Endothelial cell of umbilical vein (primary cell): ENCODE data around the gene FIZ1. TPM values are rescaled to one million over a fixed set of nuclear protein-coding genes. Genes with fewer than 3 reads are reported as not detected.
A peak's percentile ranks its signal among the peaks of the same experiment; 100 is the strongest.

Source experiments
- BruUV-seq: library from RNA; stranded (reverse); fragments of 400-500 nt; replicated peaks from 2 replicates; lab custom pipeline; 2021; lab: Mats Ljungman, UMichigan
- CTCF ChIA-PET: fragments of 300-600, 350-600 bp; sonication (Branson Sonifier 250); formaldehyde crosslinking; loops from one replicate; lab custom pipeline; 2021; ENCODE audit warnings: antibody characterized with exemption, inconsistent platforms; lab: Charles Lee
- POLR2A ChIA-PET: fragments of 300-600, 350-600 bp; sonication (Branson Sonifier 250); formaldehyde crosslinking; loops from one replicate; lab custom pipeline; 2021; ENCODE audit warnings: antibody characterized with exemption, inconsistent platforms; lab: Charles Lee
- DNase-seq: peaks from one replicate; pipeline ENCODE4 v3.0.0-alpha.2; 2011; ENCODE audit warnings: low read depth, low spot score
- FAIRE-seq: peaks from 2 replicates; lab custom pipeline; 2011; peaks lifted over from hg19 to GRCh38; lab: Jason Lieb, UNC
- H2AFZ ChIP-seq: 2 replicates; pipeline ENCODE4 v1.6.0; 2012; ENCODE audit warnings: low read depth, low read length, control low read depth, inconsistent platforms
- H3K27ac ChIP-seq: 2 replicates; pipeline ENCODE4 v1.5.1; 2011; ENCODE audit warnings: low read depth, mild to moderate bottlenecking, control low read depth, low read length, moderate library complexity; ENCODE audit not compliant: insufficient read depth
- H3K27me3 ChIP-seq, 2 experiments: 2 replicates each; pipeline versions ENCODE4 v1.6.0 to v1.6.1; 2011; ENCODE audit warnings: low read length in 2 of 2, mixed read lengths in 1 of 2; ENCODE audit not compliant: control insufficient read depth in 2 of 2, insufficient read depth in 2 of 2
- H3K36me3 ChIP-seq, 2 experiments: 2 replicates in 1 of 2; 3 replicates in 1 of 2; pipeline ENCODE4 v1.5.1; 2011; ENCODE audit warnings: low read length in 2 of 2, mild to moderate bottlenecking in 1 of 2, moderate library complexity in 1 of 2; ENCODE audit not compliant: control insufficient read depth in 2 of 2, insufficient read depth in 2 of 2; ENCODE audit errors: extremely low read depth in 1 of 2
- H3K4me1 ChIP-seq: 3 replicates; pipeline ENCODE4 v1.5.1; 2011; ENCODE audit warnings: mild to moderate bottlenecking, low read length; ENCODE audit not compliant: control insufficient read depth, insufficient read depth; ENCODE audit errors: extremely low read depth
- H3K4me2 ChIP-seq: 2 replicates; pipeline ENCODE4 v1.6.1; 2011; ENCODE audit warnings: low read length, control low read depth, mixed read lengths; ENCODE audit not compliant: insufficient read depth
- H3K4me3 ChIP-seq, 3 experiments: fragments of 200-600 bp in 1 of 3; sonication (generic), shearing (Covaris generic) in 1 of 3; replicated peaks in 1 of 3; 2 replicates each; pipeline ENCODE4 v1.5.1; 2011 to 2016; ENCODE audit warnings: control low read depth in 3 of 3, low read length in 3 of 3, mild to moderate bottlenecking in 2 of 3, inconsistent platforms in 1 of 3, low read depth in 1 of 3, moderate library complexity in 1 of 3; ENCODE audit not compliant: insufficient read depth in 1 of 3
- H3K79me2 ChIP-seq: 2 replicates; pipeline ENCODE4 v1.6.0; 2012; ENCODE audit warnings: low read length, inconsistent platforms; ENCODE audit not compliant: control insufficient read depth, insufficient read depth
- H3K9ac ChIP-seq: replicated peaks from 2 replicates; pipeline ENCODE3; 2011; ENCODE audit warnings: low read length, control low read depth; ENCODE audit not compliant: insufficient read depth; ENCODE audit errors: extremely low read depth
- H3K9me1 ChIP-seq: replicated peaks from 3 replicates; pipeline ENCODE4 v1.6.0; 2011; ENCODE audit warnings: mild to moderate bottlenecking, low read length; ENCODE audit not compliant: control insufficient read depth, insufficient read depth; ENCODE audit errors: extremely low read depth
- H3K9me3 ChIP-seq: replicated peaks from 2 replicates; pipeline ENCODE4 v1.5.1; 2012; ENCODE audit warnings: low read length, inconsistent platforms; ENCODE audit not compliant: control insufficient read depth, insufficient read depth
- H4K20me1 ChIP-seq: replicated peaks from 2 replicates; pipeline ENCODE3; 2011; ENCODE audit warnings: mild to moderate bottlenecking, low read length; ENCODE audit not compliant: control insufficient read depth, insufficient read depth; ENCODE audit errors: extremely low read depth
- EZH2 ChIP-seq: IDR thresholded peaks from 2 replicates; pipeline ENCODE4 v1.6.1; 2012; ENCODE audit warnings: borderline replicate concordance, low read depth, mild to moderate bottlenecking, moderate library complexity, low read length, inconsistent platforms; ENCODE audit not compliant: severe bottlenecking
- FOS ChIP-seq: IDR thresholded peaks from 2 replicates; pipeline ENCODE4 v1.6.1; 2011; ENCODE audit warnings: mild to moderate bottlenecking, low read length, moderate library complexity, borderline replicate concordance; ENCODE audit not compliant: insufficient read depth
- GATA2 ChIP-seq: IDR thresholded peaks from 2 replicates; pipeline ENCODE4 v1.7.0; 2011; ENCODE audit warnings: low read depth, mild to moderate bottlenecking, moderate library complexity, mixed read lengths, low read length; ENCODE audit not compliant: insufficient read length, insufficient read depth
- JUN ChIP-seq: IDR thresholded peaks from 2 replicates; pipeline ENCODE4 v1.6.1; 2011; ENCODE audit warnings: borderline replicate concordance, low read depth; ENCODE audit not compliant: insufficient read length, insufficient read depth
- MYC ChIP-seq: IDR thresholded peaks from one replicate; pipeline ENCODE4 v1.6.1; 2011; ENCODE audit warnings: mild to moderate bottlenecking, low read depth, low read length
- POLR2A ChIP-seq: IDR thresholded peaks from 2 replicates; pipeline ENCODE4 v1.6.1; 2012; ENCODE audit warnings: low read depth, mild to moderate bottlenecking, control low read depth, low read length
- POLR2AphosphoS5 ChIP-seq: IDR thresholded peaks from 2 replicates; pipeline ENCODE4 v1.6.1; 2012; ENCODE audit warnings: low read depth, mild to moderate bottlenecking, control low read depth, low read length, moderate library complexity; ENCODE audit not compliant: insufficient read depth
- dilution Hi-C: fragments of 300-500 bp; cut with MboI; formaldehyde crosslinking; loops from one replicate; pipeline ENCODE4 v1.15.0; 2019; ENCODE audit warnings: low sequenced_read_pairs; ENCODE audit not compliant: extremely low pct_ligation_motif_present
- intact Hi-C: fragments of 100-400 bp; cut with micrococcal nuclease; formaldehyde crosslinking; loops from one replicate; pipeline ENCODE4 v1.10.0; 2022
- polyA plus RNA-seq, 4 experiments: library from polyadenylated mRNA; depleted of rRNA in 3 of 4; stranded (reverse) in 3 of 4; unstranded in 1 of 4; fragments of >200 nt; gene quantifications; 2 replicates each; pipeline versions ENCODE4 v1.2.1 to v1.2.3, GENCODE V29; 2011 to 2012; ENCODE audit warnings: missing spikeins in 1 of 4
- total RNA-seq: library from RNA; stranded (reverse); gene quantifications from 2 replicates; pipeline ENCODE4 v1.2.3, GENCODE V29; 2021
- TF ChIP-seq, protein P1 (sequence below): IDR thresholded peaks from 2 replicates; pipeline ENCODE4 v1.6.1; 2011; ENCODE audit not compliant: insufficient read depth, insufficient read length
- TF ChIP-seq, protein P2 (sequence below), 2 donors: IDR thresholded peaks; 1 replicate in 1 of 2; 2 replicates in 1 of 2; pipeline ENCODE4 v1.5.1; 2011; ENCODE audit warnings: low read length in 2 of 2, mild to moderate bottlenecking in 2 of 2, moderate library complexity in 2 of 2, control low read depth in 1 of 2, inconsistent platforms in 1 of 2, low read depth in 1 of 2; ENCODE audit not compliant: insufficient read depth in 1 of 2; ENCODE audit errors: extremely low read depth in 1 of 2

Gene FIZ1
- total and polyA plus RNA-seq, 2 donors (not counting 3 experiments of a cell fraction or from before 2014, with no cell fraction given): 6.6 to 15.6 TPM

DNA sequence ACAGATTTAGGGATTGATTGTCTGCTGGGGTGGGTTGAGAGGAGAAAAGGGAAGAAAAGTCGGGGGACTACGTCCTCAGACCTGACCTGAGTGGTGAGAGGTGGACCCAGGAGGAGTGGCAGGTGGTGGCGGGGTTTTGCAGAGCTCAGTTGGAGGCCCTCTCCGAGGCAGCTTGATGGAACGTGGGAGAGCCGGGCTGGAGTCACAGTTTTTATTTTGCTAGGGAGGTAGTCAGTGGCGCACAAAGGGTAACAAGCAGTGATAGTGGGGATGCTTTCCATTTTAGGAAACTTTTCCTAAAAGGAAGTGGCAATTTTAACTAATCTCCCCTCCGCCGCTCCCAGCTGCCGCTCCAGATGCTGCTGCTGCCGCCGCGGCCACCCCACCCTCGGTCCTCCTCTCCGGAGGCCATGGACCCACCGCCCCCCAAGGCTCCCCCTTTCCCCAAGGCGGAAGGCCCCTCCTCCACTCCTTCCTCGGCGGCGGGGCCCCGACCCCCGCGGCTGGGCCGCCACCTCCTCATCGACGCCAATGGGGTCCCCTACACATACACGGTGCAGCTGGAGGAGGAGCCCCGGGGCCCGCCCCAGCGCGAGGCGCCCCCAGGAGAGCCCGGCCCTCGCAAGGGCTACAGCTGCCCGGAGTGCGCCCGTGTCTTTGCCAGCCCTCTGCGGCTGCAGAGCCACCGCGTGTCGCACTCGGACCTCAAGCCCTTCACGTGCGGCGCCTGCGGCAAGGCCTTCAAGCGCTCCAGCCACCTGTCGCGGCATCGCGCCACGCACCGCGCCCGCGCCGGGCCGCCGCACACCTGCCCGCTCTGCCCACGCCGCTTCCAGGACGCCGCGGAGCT is 43.1 kb upstream of the FIZ1 start:
- dilution Hi-C loops: no loop called here
- BruUV-seq: no TSS peak
- ChIA-PET POLR2A (interaction anchor here (0.7 to 1.3 kb wide), 3 partner anchors 9 to 16 kb away, joined by 3 to 4 read pairs (median 4); partner anchors contain the start of gene U2AF2), CTCF (interaction anchor here (1.1 to 2.0 kb wide), 3 partner anchors 9 to 12 kb away, joined by 4 to 14 read pairs (median 7); no protein-coding TSS in a partner anchor)
- TF ChIP-seq, protein P1, sequence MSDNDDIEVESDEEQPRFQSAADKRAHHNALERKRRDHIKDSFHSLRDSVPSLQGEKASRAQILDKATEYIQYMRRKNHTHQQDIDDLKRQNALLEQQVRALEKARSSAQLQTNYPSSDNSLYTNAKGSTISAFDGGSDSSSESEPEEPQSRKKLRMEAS: no peak
- TF ChIP-seq POLR2A (peak; percentile 38), EZH2 (no peak), MYC (no peak), JUN (no peak), FOS (no peak), GATA2 (no peak), POLR2AphosphoS5 (peak; percentile 16)
- TF ChIP-seq, protein P2, sequence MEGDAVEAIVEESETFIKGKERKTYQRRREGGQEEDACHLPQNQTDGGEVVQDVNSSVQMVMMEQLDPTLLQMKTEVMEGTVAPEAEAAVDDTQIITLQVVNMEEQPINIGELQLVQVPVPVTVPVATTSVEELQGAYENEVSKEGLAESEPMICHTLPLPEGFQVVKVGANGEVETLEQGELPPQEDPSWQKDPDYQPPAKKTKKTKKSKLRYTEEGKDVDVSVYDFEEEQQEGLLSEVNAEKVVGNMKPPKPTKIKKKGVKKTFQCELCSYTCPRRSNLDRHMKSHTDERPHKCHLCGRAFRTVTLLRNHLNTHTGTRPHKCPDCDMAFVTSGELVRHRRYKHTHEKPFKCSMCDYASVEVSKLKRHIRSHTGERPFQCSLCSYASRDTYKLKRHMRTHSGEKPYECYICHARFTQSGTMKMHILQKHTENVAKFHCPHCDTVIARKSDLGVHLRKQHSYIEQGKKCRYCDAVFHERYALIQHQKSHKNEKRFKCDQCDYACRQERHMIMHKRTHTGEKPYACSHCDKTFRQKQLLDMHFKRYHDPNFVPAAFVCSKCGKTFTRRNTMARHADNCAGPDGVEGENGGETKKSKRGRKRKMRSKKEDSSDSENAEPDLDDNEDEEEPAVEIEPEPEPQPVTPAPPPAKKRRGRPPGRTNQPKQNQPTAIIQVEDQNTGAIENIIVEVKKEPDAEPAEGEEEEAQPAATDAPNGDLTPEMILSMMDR (IDR thresholded peaks at IDR 0.05; ENCODE audit: extremely low read depth in 1 of 2, insufficient read depth in 1 of 2, low read depth in 1 of 2, low read length in 2 of 2): no peak
- DNase-seq (no peak), FAIRE-seq (no peak)
- H3K4me1 ChIP-seq: peaks cover 26% of the 10 kb centered on the region
- H3K4me3 ChIP-seq: peak overlapping the region; percentile 46 to 75 (median 60)
- peaks cover 24% of the 10 kb centered on the region for H3K79me2 ChIP-seq
- H3K9ac ChIP-seq: peak overlapping the region; percentile 27
- intact Hi-C loops: loop anchor here (1.0 to 5.0 kb wide), 2 partner anchors 7 to 555 kb away; no protein-coding TSS in a partner anchor
- no peaks in the 10 kb centered on the region for H3K9me1 ChIP-seq
- H3K4me2 ChIP-seq: peak overlapping the region; percentile 53
- peaks cover 3 to 10% of the 10 kb centered on the region in 2 experiments for H3K36me3 ChIP-seq
- no peaks in the 10 kb centered on the region for H3K27me3 ChIP-seq
- no peak overlapping the region for H3K27ac ChIP-seq
- no peaks in the 10 kb centered on the region for H4K20me1 ChIP-seq
- H2AFZ ChIP-seq: no peak overlapping the region
- no peaks in the 10 kb centered on the region for H3K9me3 ChIP-seq
